ENCODE measurements around the gene KNG1. TPM values are rescaled to one million over a fixed set of nuclear protein-coding genes. Genes with fewer than 3 reads are reported as not detected.

Gene KNG1
- total RNA-seq, 1 experiment from 2014 or later, result 0.25 TPM

GRCh38 chr3:186757686-186758220, 40.6 kb downstream of the KNG1 start:
- Histone ChIP-seq H3K4me3 (replicated peaks in 1 of 2; ENCODE audit: low read depth in 1 of 2, low read length in 2 of 2) (no peak overlapping the region), H3K79me2 (ENCODE audit: insufficient read depth, low read length) (no peaks in the 10 kb centered on the region), H4K20me1 (ENCODE audit: insufficient read depth) (no peaks in the 10 kb centered on the region), H3K9ac (ENCODE audit: low read length) (no peak overlapping the region), H3K27me3 (ENCODE audit: insufficient read depth, low read length) (no peaks in the 10 kb centered on the region), H3K4me1 (ENCODE audit: control insufficient read depth in 1 of 2, insufficient read depth in 2 of 2, low read length in 2 of 2) (peaks cover 0 to 38% of the 10 kb centered on the region in 2 experiments; a peak in 2 of 4 replicates), H3K9me2 (ENCODE audit: insufficient read depth) (no peaks in the 10 kb centered on the region), H3K36me3 (ENCODE audit: control insufficient read depth in 1 of 2, insufficient read depth in 2 of 2, low read length in 2 of 2) (no peaks in the 10 kb centered on the region), H3K9me3 (ENCODE audit: control insufficient read depth in 1 of 2, insufficient read depth in 1 of 2, low read depth in 1 of 2, low read length in 2 of 2) (no peaks in the 10 kb centered on the region), H2AFZ (ENCODE audit: low read depth, low read length, poor library complexity, severe bottlenecking) (no peak overlapping the region), H3K27ac (ENCODE audit: low read depth, low read length) (no peak overlapping the region), H3K4me2 (ENCODE audit: low read length) (no peak overlapping the region)
- RAD21 ChIA-PET (ENCODE audit: low non-redundant PET in 1 of 2, low total read pairs in 2 of 2, uncharacterized antibody in 2 of 2, unreplicated experiment in 2 of 2), result no interaction called here
- BruUV-seq (replicated peaks), result no TSS peak
- POLR2A ChIA-PET, result no interaction called here
- TF ChIP-seq ZFX (IDR thresholded peaks at IDR 0.05), result no peak
- ATAC-seq (no peak), DNase-seq (ENCODE audit: low read depth, low spot score) (no peak)
- CTCF ChIA-PET, result no interaction called here
- intact Hi-C loops (cut with micrococcal nuclease), result no loop called here

GRCh38 chr3:186759231-186759930, 42.2 kb downstream of the KNG1 start:
- ATAC-seq, result 0 out of 2 replicates have a peak, but pooled peaks have one; percentile 38
- POLR2A ChIA-PET, result no interaction called here

More at GRCh38 chr3:186759231-186759930, 42.2 kb downstream of the KNG1 start:
- Histone ChIP-seq H3K27ac (ENCODE audit: low read depth, low read length) (no peak overlapping the region), H4K20me1 (ENCODE audit: insufficient read depth) (no peaks in the 10 kb centered on the region), H3K36me3 (ENCODE audit: control insufficient read depth in 1 of 2, insufficient read depth in 2 of 2, low read length in 2 of 2) (no peaks in the 10 kb centered on the region), H3K9me2 (ENCODE audit: insufficient read depth) (no peaks in the 10 kb centered on the region), H3K4me3 (replicated peaks in 1 of 2; ENCODE audit: low read depth in 1 of 2, low read length in 2 of 2) (no peak overlapping the region), H3K79me2 (ENCODE audit: insufficient read depth, low read length) (no peaks in the 10 kb centered on the region), H3K9ac (ENCODE audit: low read length) (no peak overlapping the region), H2AFZ (ENCODE audit: low read depth, low read length, poor library complexity, severe bottlenecking) (no peak overlapping the region), H3K9me3 (ENCODE audit: control insufficient read depth in 1 of 2, insufficient read depth in 1 of 2, low read depth in 1 of 2, low read length in 2 of 2) (no peaks in the 10 kb centered on the region), H3K27me3 (ENCODE audit: insufficient read depth, low read length) (no peaks in the 10 kb centered on the region), H3K4me1 (ENCODE audit: control insufficient read depth in 1 of 2, insufficient read depth in 2 of 2, low read length in 2 of 2) (peaks cover 0 to 22% of the 10 kb centered on the region in 2 experiments; a peak in 2 of 4 replicates), H3K4me2 (ENCODE audit: low read length) (no peak overlapping the region)
- TF ChIP-seq ELF1 (IDR thresholded peaks at IDR 0.05; ENCODE audit: borderline replicate concordance, low read depth), result no peak
- TF ChIP-seq REST (IDR thresholded peaks at IDR 0.05; ENCODE audit: low read depth), result no peak
- TF ChIP-seq SP1 (IDR thresholded peaks at IDR 0.05; ENCODE audit: low read depth), result no peak
- TF ChIP-seq CBX3 (IDR thresholded peaks at IDR 0.05; ENCODE audit: low read depth), result no peak
- TF ChIP-seq SRF (IDR thresholded peaks at IDR 0.05; ENCODE audit: low read depth), result no peak
- TF ChIP-seq JUND (IDR thresholded peaks at IDR 0.05), result no peak
- no peak for TF ChIP-seq TCF7L2 (IDR thresholded peaks at IDR 0.05; ENCODE audit: borderline replicate concordance, extremely low read depth, insufficient read depth, insufficient read length)
- TF ChIP-seq YY1 (IDR thresholded peaks at IDR 0.05; ENCODE audit: extremely low read depth, insufficient replicate concordance, low read depth, low read length), result no peak
- no peak for TF ChIP-seq ZFX (IDR thresholded peaks at IDR 0.05)
- no peak for TF ChIP-seq EZH2phosphoT487 (IDR thresholded peaks at IDR 0.05; ENCODE audit: borderline replicate concordance)
- intact Hi-C loops (cut with micrococcal nuclease), result no loop called here
- no peak for DNase-seq (ENCODE audit: low read depth, low spot score)
- RAD21 ChIA-PET (ENCODE audit: low non-redundant PET in 1 of 2, low total read pairs in 2 of 2, uncharacterized antibody in 2 of 2, unreplicated experiment in 2 of 2), result no interaction called here
- no TSS peak for BruUV-seq (replicated peaks)
- CTCF ChIA-PET, result no interaction called here

Data from HCT116 (cell line).